OCI-LY1 (cell line): Measurements from ENCODE around the gene CRYGB.

Experiments used
- H2AFZ ChIP-seq: fragments of 200-600 bp; sonication (generic), shearing (Covaris generic); 2 replicates; pipeline ENCODE4 v1.6.0; 2014; ENCODE audit warnings: antibody characterized with exemption, mild to moderate bottlenecking, low read length
- H3F3A ChIP-seq: fragments of 200-600 bp; sonication (generic), shearing (Covaris generic); 2 replicates; pipeline ENCODE4 v1.6.0; 2014; ENCODE audit warnings: mild to moderate bottlenecking, antibody characterized with exemption, low read length, moderate library complexity; ENCODE audit not compliant: insufficient read depth
- H3K27ac ChIP-seq: fragments of 200-600 bp; sonication (generic); 2 replicates; pipeline ENCODE4 v1.5.1; 2014; ENCODE audit warnings: low read length, mixed run types, mild to moderate bottlenecking, low read depth; ENCODE audit not compliant: poor library complexity, severe bottlenecking
- H3K27me3 ChIP-seq: fragments of 200-600 bp; sonication (generic); 2 replicates; pipeline ENCODE4 v1.6.0; 2014; ENCODE audit warnings: antibody characterized with exemption, mild to moderate bottlenecking, low read length, moderate library complexity; ENCODE audit not compliant: insufficient read depth
- H3K36me3 ChIP-seq: fragments of 200-600 bp; sonication (generic); 2 replicates; pipeline ENCODE4 v1.6.1; 2014; ENCODE audit warnings: mild to moderate bottlenecking, antibody characterized with exemption, low read length, moderate library complexity, mixed read lengths; ENCODE audit not compliant: insufficient read depth
- H3K4me1 ChIP-seq: fragments of 200-600 bp; sonication (generic); 2 replicates; pipeline ENCODE4 v1.5.1; 2014; ENCODE audit warnings: mild to moderate bottlenecking, low read length, moderate library complexity; ENCODE audit not compliant: insufficient read depth, severe bottlenecking
- H3K4me2 ChIP-seq: fragments of 200-600 bp; sonication (generic), shearing (Covaris generic); 2 replicates; pipeline ENCODE4 v1.6.1; 2014; ENCODE audit warnings: low read length
- H3K4me3 ChIP-seq: fragments of 200-600 bp; sonication (generic); 2 replicates; pipeline ENCODE4 v1.5.1; 2014; ENCODE audit warnings: low read length, low read depth, mild to moderate bottlenecking, mixed read lengths; ENCODE audit not compliant: poor library complexity, severe bottlenecking
- H3K79me2 ChIP-seq: fragments of 200-600 bp; shearing (Covaris generic); 2 replicates; pipeline ENCODE4 v1.6.1; 2016; ENCODE audit warnings: mixed run types, low read length, mixed read lengths; ENCODE audit not compliant: insufficient read depth
- H3K9ac ChIP-seq: fragments of 200-600 bp; sonication (generic), shearing (Covaris generic); 2 replicates; pipeline ENCODE4 v1.6.1; 2014; ENCODE audit warnings: mild to moderate bottlenecking, low read length, mixed read lengths
- H3K9me2 ChIP-seq: fragments of 200-600 bp; sonication (generic), shearing (Covaris generic); 2 replicates; pipeline ENCODE4 v1.6.1; 2014; ENCODE audit warnings: low read depth, mild to moderate bottlenecking, low read length, mixed read lengths
- H3K9me3 ChIP-seq: fragments of 200-600 bp; shearing (Covaris generic); 2 replicates; pipeline ENCODE4 v1.6.1; 2014; ENCODE audit warnings: low read length, mixed read lengths
- H4K20me1 ChIP-seq: fragments of 200-600 bp; sonication (generic), shearing (Covaris generic); 2 replicates; pipeline ENCODE4 v1.6.0; 2016; ENCODE audit warnings: mild to moderate bottlenecking, low read length; ENCODE audit not compliant: insufficient read depth
- EZH2 ChIP-seq: fragments of 200-600 bp; sonication (generic), shearing (Covaris generic); IDR thresholded peaks from 2 replicates; pipeline ENCODE4 v1.8.0; 2017; ENCODE audit warnings: borderline replicate concordance, mixed run types, mild to moderate bottlenecking, antibody characterized with exemption, low read length, moderate library complexity, mixed read lengths
- TF ChIP-seq, protein P1 (sequence below): fragments of 200-600 bp; sonication (generic), shearing (Covaris generic); IDR thresholded peaks from 2 replicates; pipeline ENCODE4 v1.5.1; 2017; ENCODE audit warnings: mild to moderate bottlenecking, antibody characterized with exemption, low read length, moderate library complexity, mixed read lengths

CRYGB gene

GRCh38 chr2:208147759-208148158 lies 1.8 kb upstream of the CRYGB start:
- Histone ChIP-seq H3K9ac (no peak overlapping the region), H3F3A (no peaks in the 10 kb centered on the region), H3K4me3 (no peak overlapping the region), H4K20me1 (no peaks in the 10 kb centered on the region), H2AFZ (no peak overlapping the region), H3K9me3 (no peaks in the 10 kb centered on the region), H3K4me1 (no peaks in the 10 kb centered on the region), H3K79me2 (no peaks in the 10 kb centered on the region), H3K27ac (no peak overlapping the region), H3K27me3 (no peaks in the 10 kb centered on the region; the same call in 1 of the 2 replicates), H3K36me3 (no peaks in the 10 kb centered on the region), H3K4me2 (no peak overlapping the region), H3K9me2 (no peaks in the 10 kb centered on the region)
- no peak for TF ChIP-seq EZH2
- TF ChIP-seq, protein P1, sequence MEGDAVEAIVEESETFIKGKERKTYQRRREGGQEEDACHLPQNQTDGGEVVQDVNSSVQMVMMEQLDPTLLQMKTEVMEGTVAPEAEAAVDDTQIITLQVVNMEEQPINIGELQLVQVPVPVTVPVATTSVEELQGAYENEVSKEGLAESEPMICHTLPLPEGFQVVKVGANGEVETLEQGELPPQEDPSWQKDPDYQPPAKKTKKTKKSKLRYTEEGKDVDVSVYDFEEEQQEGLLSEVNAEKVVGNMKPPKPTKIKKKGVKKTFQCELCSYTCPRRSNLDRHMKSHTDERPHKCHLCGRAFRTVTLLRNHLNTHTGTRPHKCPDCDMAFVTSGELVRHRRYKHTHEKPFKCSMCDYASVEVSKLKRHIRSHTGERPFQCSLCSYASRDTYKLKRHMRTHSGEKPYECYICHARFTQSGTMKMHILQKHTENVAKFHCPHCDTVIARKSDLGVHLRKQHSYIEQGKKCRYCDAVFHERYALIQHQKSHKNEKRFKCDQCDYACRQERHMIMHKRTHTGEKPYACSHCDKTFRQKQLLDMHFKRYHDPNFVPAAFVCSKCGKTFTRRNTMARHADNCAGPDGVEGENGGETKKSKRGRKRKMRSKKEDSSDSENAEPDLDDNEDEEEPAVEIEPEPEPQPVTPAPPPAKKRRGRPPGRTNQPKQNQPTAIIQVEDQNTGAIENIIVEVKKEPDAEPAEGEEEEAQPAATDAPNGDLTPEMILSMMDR, result no peak

GRCh38 chr2:208147008-208147407 lies 1.1 kb upstream of the CRYGB start:
- no peak for TF ChIP-seq EZH2
- TF ChIP-seq, protein P1, result no peak
- Histone ChIP-seq H3K4me1 (no peaks in the 10 kb centered on the region), H3K36me3 (no peaks in the 10 kb centered on the region), H3K9me2 (no peaks in the 10 kb centered on the region), H3K27me3 (no peaks in the 10 kb centered on the region; the same call in 1 of the 2 replicates), H3K9me3 (no peaks in the 10 kb centered on the region), H2AFZ (no peak overlapping the region), H3K79me2 (no peaks in the 10 kb centered on the region), H3K4me2 (no peak overlapping the region), H4K20me1 (no peaks in the 10 kb centered on the region), H3F3A (no peaks in the 10 kb centered on the region), H3K27ac (no peak overlapping the region), H3K4me3 (no peak overlapping the region), H3K9ac (no peak overlapping the region)

DNA sequence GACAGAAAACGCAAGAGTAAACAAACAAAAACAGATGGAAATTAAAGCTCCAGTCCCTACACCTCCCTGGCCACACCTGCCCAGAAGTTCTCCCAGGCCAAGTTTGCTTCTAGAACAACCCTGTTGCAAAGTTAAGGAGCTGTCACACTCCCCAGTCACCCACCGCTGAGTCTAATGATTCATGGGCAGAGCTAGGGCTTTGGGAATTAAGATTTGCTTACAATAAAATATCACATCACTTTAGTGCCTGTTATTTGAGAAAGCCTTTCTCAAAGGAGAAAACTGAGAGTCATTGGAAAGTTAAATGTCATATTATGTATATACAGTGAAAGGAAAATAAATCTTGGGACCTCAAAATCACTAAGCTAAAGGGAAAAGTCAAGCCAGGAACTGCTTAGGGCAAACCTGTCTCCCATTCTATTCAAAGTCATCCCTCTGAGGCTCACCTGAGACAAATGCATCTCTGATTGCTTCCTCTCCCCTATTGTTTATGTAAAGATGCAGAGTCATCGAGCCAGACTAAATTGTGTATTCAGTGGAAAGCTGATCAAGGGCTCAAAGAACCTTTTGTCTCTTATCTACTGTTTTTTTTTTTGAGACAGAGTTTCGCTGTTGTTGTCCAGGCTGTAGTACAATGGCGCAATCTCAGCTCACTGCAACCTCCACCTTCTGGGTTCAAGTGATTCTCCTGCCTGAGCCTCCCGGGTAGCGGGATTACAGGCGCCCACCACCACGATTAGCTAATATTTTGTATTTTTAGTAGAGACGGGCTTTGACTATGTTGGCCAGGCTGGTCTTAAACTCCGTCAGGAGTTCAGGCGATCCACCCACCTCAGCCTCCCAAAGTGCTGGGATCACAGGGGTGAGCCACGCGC lies 2.8 kb downstream of the CRYGB start:
- Histone ChIP-seq H3K9me3 (no peaks in the 10 kb centered on the region), H3F3A (no peaks in the 10 kb centered on the region), H3K4me3 (no peak overlapping the region), H3K36me3 (no peaks in the 10 kb centered on the region), H3K4me1 (no peaks in the 10 kb centered on the region), H3K79me2 (no peaks in the 10 kb centered on the region), H2AFZ (no peak overlapping the region), H3K4me2 (no peak overlapping the region), H3K9ac (no peak overlapping the region), H3K27me3 (no peaks in the 10 kb centered on the region; the same call in 1 of the 2 replicates), H3K9me2 (no peaks in the 10 kb centered on the region), H3K27ac (no peak overlapping the region), H4K20me1 (no peaks in the 10 kb centered on the region)
- TF ChIP-seq, protein P1, result no peak
- no peak for TF ChIP-seq EZH2
